MM.1S (cell line): ENCODE measurements around the gene ADAM19.

ENCODE experiments used
- DNase-seq: peaks from one replicate; pipeline ENCODE4 v3.0.0-alpha.2; 2015
- H2AFZ ChIP-seq: fragments of 300-600 bp; sonication (generic); 2 replicates; pipeline ENCODE4 v1.6.0; 2016; ENCODE audit warnings: antibody characterized with exemption, low read length
- H3F3A ChIP-seq: fragments of 300-600 bp; sonication (generic); 2 replicates; pipeline ENCODE4 v1.6.1; 2016; ENCODE audit warnings: mild to moderate bottlenecking, antibody characterized with exemption, low read length, moderate library complexity, mixed read lengths; ENCODE audit not compliant: insufficient read depth
- H3K27ac ChIP-seq: fragments of 300-600 bp; sonication (generic); 2 replicates; pipeline ENCODE4 v1.5.1; 2016; ENCODE audit warnings: mild to moderate bottlenecking, low read length
- H3K27me3 ChIP-seq: fragments of 300-600 bp; sonication (generic); replicated peaks from 2 replicates; pipeline ENCODE4 v1.6.0; 2016; ENCODE audit warnings: low read length; ENCODE audit not compliant: insufficient read depth
- H3K36me3 ChIP-seq: fragments of 300-600 bp; sonication (generic); replicated peaks from 2 replicates; pipeline ENCODE4 v1.6.1; 2016; ENCODE audit warnings: mild to moderate bottlenecking, low read length, mixed read lengths; ENCODE audit not compliant: insufficient read depth
- H3K4me1 ChIP-seq: fragments of 300-600 bp; sonication (generic); 2 replicates; pipeline ENCODE4 v1.6.1; 2016; ENCODE audit warnings: low read length, mixed read lengths
- H3K4me2 ChIP-seq: fragments of 300-600 bp; sonication (generic); 2 replicates; pipeline ENCODE4 v1.6.0; 2016; ENCODE audit warnings: low read depth, low read length
- H3K4me3 ChIP-seq: fragments of 300-600 bp; sonication (generic); 2 replicates; pipeline ENCODE4 v1.5.1; 2016; ENCODE audit warnings: low read length, mixed read lengths
- H3K79me2 ChIP-seq: fragments of 300-600 bp; sonication (generic); 2 replicates; pipeline ENCODE4 v1.6.1; 2016; ENCODE audit warnings: mixed run types, low read length, mixed read lengths
- H3K9ac ChIP-seq: fragments of 300-600 bp; sonication (generic); 2 replicates; pipeline ENCODE4 v1.6.1; 2016; ENCODE audit warnings: low read length, mixed read lengths
- H3K9me2 ChIP-seq: fragments of 300-600 bp; sonication (generic); replicated peaks from 2 replicates; pipeline ENCODE4 v1.6.1; 2016; ENCODE audit warnings: mild to moderate bottlenecking, low read length, mixed read lengths; ENCODE audit not compliant: insufficient read depth
- H3K9me3 ChIP-seq: fragments of 300-600 bp; sonication (generic); replicated peaks from 2 replicates; pipeline ENCODE4 v1.6.1; 2016; ENCODE audit warnings: mild to moderate bottlenecking, low read length, mixed read lengths; ENCODE audit not compliant: insufficient read depth
- H4K20me1 ChIP-seq: fragments of 300-600 bp; sonication (generic); 2 replicates; pipeline ENCODE4 v1.6.1; 2016; ENCODE audit warnings: mild to moderate bottlenecking, low read length, moderate library complexity, mixed read lengths; ENCODE audit not compliant: insufficient read depth
- EZH2 ChIP-seq: fragments of 300-600 bp; sonication (generic); optimal IDR thresholded peaks from 2 replicates; pipeline ENCODE3; 2017; ENCODE audit warnings: low read depth, mild to moderate bottlenecking, antibody characterized with exemption, low read length, mixed read lengths
- EZH2phosphoT487 ChIP-seq: fragments of 300-600 bp; sonication (generic); IDR thresholded peaks from 2 replicates; pipeline ENCODE4 v1.6.1; 2018; ENCODE audit warnings: antibody characterized with exemption, low read length
- TF ChIP-seq, protein P1 (sequence below): fragments of 300-600 bp; sonication (generic); IDR thresholded peaks from 2 replicates; pipeline ENCODE4 v1.5.1; 2016; ENCODE audit warnings: antibody characterized with exemption, low read length, mixed read lengths

The ADAM19 gene

DNA sequence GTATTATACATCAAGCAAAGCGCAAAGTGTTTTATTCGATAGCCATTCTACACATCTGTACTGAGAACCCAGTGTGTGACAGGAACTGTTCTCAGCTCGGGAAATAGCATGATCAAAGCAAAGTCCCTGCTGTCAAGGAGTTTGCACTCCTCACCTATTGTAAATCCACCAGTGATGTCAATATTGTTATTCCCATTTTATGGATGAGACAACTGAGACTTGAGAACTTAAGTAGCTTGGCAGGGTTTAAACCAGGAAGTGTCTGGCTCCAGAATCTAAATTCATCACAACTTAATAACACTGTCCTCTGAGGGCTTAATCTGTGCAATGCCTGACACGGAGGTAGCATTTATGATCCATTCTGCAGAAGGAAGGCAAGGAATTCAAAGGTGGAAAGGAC, 50.7 kb downstream of the ADAM19 start:
- H3K27ac ChIP-seq = no peak overlapping the region
- H3K36me3 ChIP-seq = no peaks in the 10 kb centered on the region
- H3K9me3 ChIP-seq = no peaks in the 10 kb centered on the region
- TF ChIP-seq EZH2phosphoT487 (no peak), EZH2 (no peak)
- TF ChIP-seq, protein P1, sequence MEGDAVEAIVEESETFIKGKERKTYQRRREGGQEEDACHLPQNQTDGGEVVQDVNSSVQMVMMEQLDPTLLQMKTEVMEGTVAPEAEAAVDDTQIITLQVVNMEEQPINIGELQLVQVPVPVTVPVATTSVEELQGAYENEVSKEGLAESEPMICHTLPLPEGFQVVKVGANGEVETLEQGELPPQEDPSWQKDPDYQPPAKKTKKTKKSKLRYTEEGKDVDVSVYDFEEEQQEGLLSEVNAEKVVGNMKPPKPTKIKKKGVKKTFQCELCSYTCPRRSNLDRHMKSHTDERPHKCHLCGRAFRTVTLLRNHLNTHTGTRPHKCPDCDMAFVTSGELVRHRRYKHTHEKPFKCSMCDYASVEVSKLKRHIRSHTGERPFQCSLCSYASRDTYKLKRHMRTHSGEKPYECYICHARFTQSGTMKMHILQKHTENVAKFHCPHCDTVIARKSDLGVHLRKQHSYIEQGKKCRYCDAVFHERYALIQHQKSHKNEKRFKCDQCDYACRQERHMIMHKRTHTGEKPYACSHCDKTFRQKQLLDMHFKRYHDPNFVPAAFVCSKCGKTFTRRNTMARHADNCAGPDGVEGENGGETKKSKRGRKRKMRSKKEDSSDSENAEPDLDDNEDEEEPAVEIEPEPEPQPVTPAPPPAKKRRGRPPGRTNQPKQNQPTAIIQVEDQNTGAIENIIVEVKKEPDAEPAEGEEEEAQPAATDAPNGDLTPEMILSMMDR = no peak
- no peak overlapping the region for H3K4me2 ChIP-seq
- H3K79me2 ChIP-seq = no peaks in the 10 kb centered on the region
- H3K9ac ChIP-seq = no peak overlapping the region
- DNase-seq = no peak
- H3K4me3 ChIP-seq = no peak overlapping the region
- H3K4me1 ChIP-seq = no peaks in the 10 kb centered on the region
- H4K20me1 ChIP-seq = no peaks in the 10 kb centered on the region
- no peaks in the 10 kb centered on the region for H3K27me3 ChIP-seq
- H3F3A ChIP-seq = no peaks in the 10 kb centered on the region
- H3K9me2 ChIP-seq = no peaks in the 10 kb centered on the region
- H2AFZ ChIP-seq = no peak overlapping the region

- H3K4me2 ChIP-seq = no peak overlapping the region
- no peak for TF ChIP-seq EZH2
- TF ChIP-seq, protein P1 = no peak
- TF ChIP-seq EZH2phosphoT487 = no peak
- no peaks in the 10 kb centered on the region for H3K4me1 ChIP-seq
- no peak overlapping the region for H2AFZ ChIP-seq
- H3K9me3 ChIP-seq = no peaks in the 10 kb centered on the region
- no peak overlapping the region for H3K4me3 ChIP-seq
- no peaks in the 10 kb centered on the region for H3K36me3 ChIP-seq
- H3K9me2 ChIP-seq = no peaks in the 10 kb centered on the region
- no peak for DNase-seq
- no peaks in the 10 kb centered on the region for H3K79me2 ChIP-seq
- H3K27ac ChIP-seq = no peak overlapping the region
- H3F3A ChIP-seq = no peaks in the 10 kb centered on the region
- no peak overlapping the region for H3K9ac ChIP-seq
- no peaks in the 10 kb centered on the region for H3K27me3 ChIP-seq
- no peaks in the 10 kb centered on the region for H4K20me1 ChIP-seq
These were observed 51.6 kb downstream of the ADAM19 start for GRCh38 chr5:157523976-157524375.

GRCh38 chr5:157521704-157522029, 53.9 kb downstream of the ADAM19 start:
- no peaks in the 10 kb centered on the region for H3F3A ChIP-seq

More at GRCh38 chr5:157521704-157522029, 53.9 kb downstream of the ADAM19 start:
- Histone ChIP-seq H3K4me1 (no peaks in the 10 kb centered on the region), H3K36me3 (no peaks in the 10 kb centered on the region), H3K27ac (no peak overlapping the region), H3K4me2 (no peak overlapping the region), H3K79me2 (no peaks in the 10 kb centered on the region), H3K4me3 (no peak overlapping the region), H3K9me3 (no peaks in the 10 kb centered on the region), H3K9ac (no peak overlapping the region), H4K20me1 (no peaks in the 10 kb centered on the region), H3K9me2 (no peaks in the 10 kb centered on the region), H3K27me3 (no peaks in the 10 kb centered on the region), H2AFZ (no peak overlapping the region)
- TF ChIP-seq EZH2 = no peak
- TF ChIP-seq EZH2phosphoT487 = no peak
- TF ChIP-seq, protein P1 = no peak
- DNase-seq = no peak
